Muscle layer of duodenum (tissue), 2 donors: Measurements from ENCODE around the gene ZCCHC7.
"Not testable (repeated sequence)": the region's sequence is repeated elsewhere in the genome, so short reads cannot be mapped to it uniquely, and the experiment has no call there.

ENCODE experiments used
- H3K27ac ChIP-seq: one replicate; pipeline ENCODE4 v1.7.0; 2013; ENCODE audit warnings: mild to moderate bottlenecking, low read length
- H3K27me3 ChIP-seq: one replicate; pipeline ENCODE4 v1.7.0; 2013; ENCODE audit warnings: low read depth, mild to moderate bottlenecking, control low read depth, low read length
- H3K36me3 ChIP-seq, 2 donors: one replicate each; pipeline ENCODE4 v1.7.0; 2013; ENCODE audit warnings: low read length in 2 of 2, control low read depth in 1 of 2, mild to moderate bottlenecking in 1 of 2; ENCODE audit not compliant: insufficient read depth in 2 of 2, control insufficient read depth in 1 of 2
- H3K4me1 ChIP-seq, 2 donors: one replicate each; pipeline ENCODE4 v1.7.0; 2013; ENCODE audit warnings: low read length in 2 of 2, mild to moderate bottlenecking in 2 of 2, control low read depth in 1 of 2, moderate library complexity in 1 of 2; ENCODE audit not compliant: insufficient read depth in 2 of 2, control insufficient read depth in 1 of 2
- H3K4me3 ChIP-seq, 2 donors: one replicate each; pipeline ENCODE4 v1.7.0; 2013; ENCODE audit warnings: low read length in 2 of 2, low read depth in 1 of 2, mild to moderate bottlenecking in 1 of 2
- H3K9me3 ChIP-seq, 2 donors: one replicate each; pipeline ENCODE4 v1.7.0; 2013; ENCODE audit warnings: low read length in 2 of 2, control low read depth in 1 of 2, mild to moderate bottlenecking in 1 of 2; ENCODE audit not compliant: control insufficient read depth in 1 of 2
- donor health status: healthy.

The ZCCHC7 gene

GRCh38 chr9:37302277-37302676 lies 181.9 kb downstream of the ZCCHC7 start:
- Histone ChIP-seq H3K9me3 (no peaks in the 10 kb centered on the region), H3K4me3 (no peak overlapping the region), H3K36me3 (peaks cover 7 to 8% of the 10 kb centered on the region in 2 donors), H3K27me3 (no peaks in the 10 kb centered on the region), H3K4me1 (no peaks in the 10 kb centered on the region), H3K27ac (no peak overlapping the region)

DNA sequence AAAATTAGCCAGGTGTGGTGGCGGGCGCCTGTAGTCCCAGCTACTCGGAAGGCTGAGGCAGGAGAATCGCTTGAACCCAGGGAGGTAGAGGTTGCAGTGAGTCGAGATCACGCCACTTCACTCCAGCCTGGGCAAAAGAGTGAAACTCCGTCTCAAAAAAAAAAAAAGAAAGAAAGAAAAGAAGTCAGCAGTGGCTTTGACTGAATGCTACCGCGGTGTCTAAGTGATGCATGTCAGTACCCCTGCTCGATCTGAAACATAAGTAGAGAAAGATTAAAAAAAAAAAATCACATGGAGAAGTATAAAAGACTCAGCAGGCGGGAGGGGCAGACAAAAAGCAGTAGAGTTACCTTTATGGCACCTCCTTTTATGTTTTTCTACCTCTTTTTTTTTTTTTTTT lies 182.9 kb downstream of the ZCCHC7 start:
- H3K9me3 ChIP-seq, H3K4me1 ChIP-seq, H3K4me3 ChIP-seq, H3K36me3 ChIP-seq, H3K27ac ChIP-seq, H3K27me3 ChIP-seq: not testable (repeated sequence)

GRCh38 chr9:37309136-37309535 lies 188.8 kb downstream of the ZCCHC7 start:
- H3K9me3 ChIP-seq, result no peaks in the 10 kb centered on the region
- no peak overlapping the region for H3K4me3 ChIP-seq
- no peaks in the 10 kb centered on the region for H3K4me1 ChIP-seq
- H3K27me3 ChIP-seq, result no peaks in the 10 kb centered on the region
- no peak overlapping the region for H3K27ac ChIP-seq
- H3K36me3 ChIP-seq, result peaks cover 4 to 8% of the 10 kb centered on the region in 2 donors

- no peak overlapping the region for H3K4me3 ChIP-seq
- no peaks in the 10 kb centered on the region for H3K4me1 ChIP-seq
- H3K27ac ChIP-seq, result no peak overlapping the region
- no peaks in the 10 kb centered on the region for H3K27me3 ChIP-seq
- H3K9me3 ChIP-seq, result no peaks in the 10 kb centered on the region
- peaks cover 0 to under 1% of the 10 kb centered on the region in 2 donors for H3K36me3 ChIP-seq
Observed at GRCh38 chr9:37311938-37312708, 191.7 kb downstream of the ZCCHC7 start.

- no peak overlapping the region for H3K4me3 ChIP-seq
- no peaks in the 10 kb centered on the region for H3K27me3 ChIP-seq
- no peaks in the 10 kb centered on the region for H3K4me1 ChIP-seq
- no peak overlapping the region for H3K27ac ChIP-seq
- no peaks in the 10 kb centered on the region for H3K36me3 ChIP-seq
- H3K9me3 ChIP-seq, result peaks cover 0 to 2% of the 10 kb centered on the region in 2 donors
Observed at GRCh38 chr9:37324261-37324683, 203.9 kb downstream of the ZCCHC7 start.

DNA sequence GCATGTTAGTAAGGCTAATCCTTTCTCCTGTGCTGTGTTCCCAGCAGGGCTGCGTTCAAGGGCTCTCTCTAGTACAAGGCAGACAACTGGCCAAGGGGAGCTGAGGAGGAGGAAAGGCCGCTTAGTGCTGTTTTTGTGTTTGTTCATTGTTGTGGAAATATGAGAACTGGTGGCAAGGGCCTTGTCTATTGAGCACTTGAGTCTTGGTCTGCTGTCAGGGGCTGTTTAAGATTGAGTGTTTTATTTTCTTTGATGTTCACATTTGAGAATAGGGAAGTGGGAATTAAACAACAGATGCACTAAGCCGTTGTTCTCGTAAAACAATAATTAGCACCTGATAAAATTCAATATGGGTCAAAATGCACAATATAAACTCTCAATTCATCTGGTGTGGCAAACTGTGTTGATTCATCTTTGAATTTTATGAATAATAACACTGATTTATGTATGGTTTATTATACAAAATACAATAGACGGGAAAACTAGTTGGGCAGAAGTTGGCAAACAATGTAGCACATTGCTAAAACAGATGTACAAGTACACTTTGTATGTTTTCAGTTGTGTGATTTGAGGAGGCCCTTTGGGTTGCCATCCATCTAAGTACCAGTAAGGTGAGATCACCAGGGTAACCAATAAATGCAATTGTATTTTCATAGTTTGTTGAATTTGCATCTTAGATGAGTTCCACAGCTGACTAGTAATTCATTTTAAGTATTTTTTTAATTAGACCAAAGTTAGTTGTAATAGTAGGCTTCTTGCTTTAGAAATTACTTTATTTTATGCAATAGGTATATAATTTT lies 204.5 kb downstream of the ZCCHC7 start:
- H3K4me3 ChIP-seq, result no peak overlapping the region

GRCh38 chr9:37325778-37326177 lies 205.4 kb downstream of the ZCCHC7 start:
- Histone ChIP-seq H3K4me1 (no peaks in the 10 kb centered on the region), H3K27me3 (no peaks in the 10 kb centered on the region), H3K27ac (no peak overlapping the region), H3K9me3 (no peaks in the 10 kb centered on the region), H3K4me3 (no peak overlapping the region), H3K36me3 (no peaks in the 10 kb centered on the region)

More for the DNA sequence above, 204.5 kb downstream of the ZCCHC7 start:
- Histone ChIP-seq H3K9me3 (peaks cover 0 to 2% of the 10 kb centered on the region in 2 donors), H3K27ac (no peak overlapping the region), H3K27me3 (no peaks in the 10 kb centered on the region), H3K36me3 (no peaks in the 10 kb centered on the region), H3K4me1 (no peaks in the 10 kb centered on the region)

GRCh38 chr9:37327553-37327952 lies 207.2 kb downstream of the ZCCHC7 start:
- Histone ChIP-seq H3K36me3 (no peaks in the 10 kb centered on the region), H3K4me1 (no peaks in the 10 kb centered on the region), H3K27ac (no peak overlapping the region), H3K9me3 (no peaks in the 10 kb centered on the region), H3K27me3 (no peaks in the 10 kb centered on the region), H3K4me3 (no peak overlapping the region)

DNA sequence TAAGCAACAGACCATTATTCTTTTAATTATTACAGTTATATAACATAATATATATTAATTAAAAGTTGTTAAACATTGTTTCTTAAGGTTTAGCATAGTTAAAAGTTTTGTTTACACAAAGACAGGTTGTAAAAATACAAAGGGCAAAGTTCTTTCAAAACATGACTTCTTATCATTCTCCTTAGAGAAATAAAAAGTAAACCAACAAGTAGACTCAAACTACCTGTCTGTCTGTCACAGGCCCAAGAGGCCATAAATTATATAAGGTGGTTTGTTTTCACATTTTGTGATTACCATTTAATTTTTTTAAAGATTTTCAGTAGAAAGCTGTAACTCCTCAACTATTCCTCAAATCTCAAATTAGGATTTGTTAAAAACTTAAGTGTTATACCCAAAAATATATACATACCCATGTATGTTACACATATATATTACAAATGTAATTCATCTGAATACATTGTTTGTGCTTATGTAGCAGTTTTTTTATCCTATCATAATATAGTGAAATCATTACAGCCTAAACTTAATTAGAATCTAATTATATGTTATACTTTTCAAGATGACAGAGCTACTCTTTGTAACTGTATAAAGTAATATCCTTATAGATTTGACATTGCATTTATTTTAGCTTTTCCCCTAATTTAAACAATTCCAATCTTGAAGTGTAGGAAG lies 208.3 kb downstream of the ZCCHC7 start:
- H3K27me3 ChIP-seq, result no peaks in the 10 kb centered on the region
- H3K27ac ChIP-seq, result no peak overlapping the region
- no peak overlapping the region for H3K4me3 ChIP-seq
- no peaks in the 10 kb centered on the region for H3K36me3 ChIP-seq
- no peaks in the 10 kb centered on the region for H3K9me3 ChIP-seq
- H3K4me1 ChIP-seq, result no peaks in the 10 kb centered on the region

DNA sequence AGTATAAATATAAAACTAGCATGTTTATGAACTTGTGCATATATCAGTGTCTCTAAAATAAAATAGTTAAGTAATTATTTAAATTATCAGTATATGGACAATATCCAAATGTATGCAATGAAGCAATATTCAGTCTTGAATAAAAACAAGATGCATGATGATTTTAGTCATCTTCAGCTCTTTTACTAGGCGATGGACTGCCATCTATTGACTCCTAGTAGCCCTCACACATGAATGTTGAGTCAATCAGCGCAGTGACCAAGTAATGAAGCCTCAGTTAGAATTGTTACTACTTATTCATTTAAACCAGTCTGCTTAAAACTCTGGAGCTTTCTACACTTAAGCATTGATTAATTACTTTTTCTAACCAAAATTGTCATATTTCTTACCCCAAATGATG lies 209.2 kb downstream of the ZCCHC7 start:
- Histone ChIP-seq H3K27ac (no peak overlapping the region), H3K36me3 (no peaks in the 10 kb centered on the region), H3K4me3 (no peak overlapping the region), H3K27me3 (no peaks in the 10 kb centered on the region), H3K9me3 (no peaks in the 10 kb centered on the region), H3K4me1 (no peaks in the 10 kb centered on the region)

- H3K9me3 ChIP-seq, result no peaks in the 10 kb centered on the region
- no peaks in the 10 kb centered on the region for H3K36me3 ChIP-seq
- no peaks in the 10 kb centered on the region for H3K4me1 ChIP-seq
- H3K4me3 ChIP-seq, result no peak overlapping the region
- no peaks in the 10 kb centered on the region for H3K27me3 ChIP-seq
- no peak overlapping the region for H3K27ac ChIP-seq
Observed at GRCh38 chr9:37331871-37332270, 211.5 kb downstream of the ZCCHC7 start.
